HG02852 (cell line): Measurements from ENCODE around the gene NOX3.
"Not testable (repeated sequence)": the region's sequence is repeated elsewhere in the genome, so short reads cannot be mapped to it uniquely, and the experiment has no call there.

ENCODE experiments used
- ATAC-seq: cut with Tn5 transposase; IDR thresholded peaks from one replicate; pipeline ENCODE4 v1.9.1; 2021; ENCODE audit warnings: mild to moderate bottlenecking, moderate library complexity; ENCODE audit not compliant: unreplicated experiment

Gene NOX3

DNA sequence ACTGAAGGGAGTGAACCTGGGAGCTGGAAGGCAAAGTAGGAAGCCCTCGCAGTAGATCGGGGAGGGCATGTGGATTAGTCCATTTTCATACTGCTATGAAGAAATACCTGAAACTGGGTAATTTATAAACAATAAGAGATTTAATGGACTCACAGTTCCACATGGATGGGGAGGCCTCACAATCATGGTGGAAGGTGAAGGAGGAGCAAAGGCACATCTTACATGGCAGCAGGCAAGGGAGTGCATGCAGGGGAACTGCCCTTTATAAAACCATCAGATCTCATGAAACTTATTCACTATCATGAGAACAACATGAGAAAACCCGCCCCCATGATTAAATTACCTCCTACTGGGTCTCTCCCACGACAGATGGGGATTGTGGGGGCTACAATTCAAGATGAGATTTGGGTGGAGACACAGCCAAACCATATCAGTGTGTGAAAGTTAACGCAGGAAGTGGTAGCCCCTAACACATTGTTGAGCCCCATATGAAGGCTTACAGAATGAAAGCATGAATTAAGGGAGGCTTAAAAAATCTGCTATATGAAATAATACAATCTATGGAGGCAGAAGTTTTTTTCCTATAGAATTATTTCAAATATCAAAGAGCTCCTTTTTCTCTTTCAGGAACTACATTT lies 15.5 kb upstream of the NOX3 start:
- not testable (repeated sequence) for ATAC-seq

DNA sequence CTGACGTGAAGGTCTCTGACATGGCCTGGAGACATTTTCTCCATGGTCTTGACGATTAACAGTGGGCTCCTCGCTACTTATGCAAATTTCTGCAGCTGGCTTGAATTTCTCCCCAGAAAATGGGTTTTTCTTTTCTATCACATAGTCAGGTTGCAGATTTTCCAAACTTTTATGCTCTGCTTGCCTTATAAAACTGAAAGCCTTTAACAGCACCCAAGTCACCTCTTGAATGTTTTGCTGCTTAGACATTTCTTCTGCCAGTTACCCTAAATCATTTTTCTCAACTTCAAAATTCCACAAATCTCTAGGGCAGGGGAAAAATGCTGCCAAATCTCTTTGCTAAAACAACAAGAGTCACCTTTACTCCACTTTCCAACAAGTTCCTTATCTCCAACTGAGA lies 12.9 kb upstream of the NOX3 start:
- ATAC-seq, result not testable (repeated sequence)

DNA sequence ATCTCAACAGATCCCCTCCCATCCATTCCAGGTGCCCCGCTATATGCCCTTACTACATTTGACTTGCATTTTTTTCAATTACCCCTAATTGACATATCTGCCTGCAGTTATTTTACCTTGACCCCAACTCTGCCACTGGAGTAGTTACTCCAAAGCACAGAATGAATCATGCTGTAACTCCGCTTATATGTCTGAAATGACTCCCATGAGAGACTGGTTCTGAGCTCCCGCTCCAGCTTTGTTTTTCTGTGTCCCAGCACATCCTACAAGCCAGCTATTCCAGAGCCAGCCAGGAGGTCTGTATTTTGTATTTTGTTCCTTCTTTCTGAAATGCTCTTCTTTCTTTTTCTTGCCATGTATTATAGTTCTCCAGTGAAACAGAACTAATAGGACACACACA lies 10.9 kb upstream of the NOX3 start:
- ATAC-seq, result no peak

DNA sequence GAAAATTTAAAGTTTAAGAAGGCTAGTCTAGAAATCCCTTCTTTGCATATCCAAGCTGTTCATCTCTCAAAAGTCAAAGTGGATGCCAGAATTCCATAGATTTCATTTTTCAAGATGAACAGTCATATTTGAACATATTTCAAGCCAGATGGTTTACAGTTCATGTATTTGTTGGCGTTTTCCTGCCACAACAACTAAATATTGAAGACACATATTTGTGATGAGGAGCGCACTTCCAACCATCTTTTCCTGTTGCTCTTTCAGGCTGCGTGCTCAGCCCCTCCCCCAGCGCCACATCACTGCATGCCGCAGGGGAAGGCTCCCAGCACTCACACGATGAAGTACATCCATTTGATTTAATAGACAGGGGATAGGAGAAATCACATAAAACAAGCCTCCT lies 5.9 kb upstream of the NOX3 start:
- ATAC-seq, result no peak

DNA sequence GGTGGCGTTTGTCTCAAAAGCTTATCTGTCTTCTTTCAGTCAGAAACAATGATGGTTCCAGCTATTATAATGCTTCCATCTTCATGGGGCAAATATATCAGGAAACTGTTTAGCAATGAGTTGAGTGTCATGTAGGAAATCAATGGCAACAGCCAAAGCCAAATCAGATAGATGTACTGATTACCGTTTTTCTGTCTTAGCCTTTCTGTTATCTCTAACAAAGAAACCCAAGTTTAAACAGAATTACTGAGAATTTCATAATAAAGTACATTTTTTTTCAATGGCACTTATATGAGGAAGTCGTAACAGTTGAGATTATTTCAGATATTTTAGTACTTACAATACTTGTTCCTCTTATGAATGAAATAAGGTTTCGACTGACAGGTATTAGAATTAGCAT lies 1.2 kb downstream of the NOX3 start:
- ATAC-seq, result no peak

DNA sequence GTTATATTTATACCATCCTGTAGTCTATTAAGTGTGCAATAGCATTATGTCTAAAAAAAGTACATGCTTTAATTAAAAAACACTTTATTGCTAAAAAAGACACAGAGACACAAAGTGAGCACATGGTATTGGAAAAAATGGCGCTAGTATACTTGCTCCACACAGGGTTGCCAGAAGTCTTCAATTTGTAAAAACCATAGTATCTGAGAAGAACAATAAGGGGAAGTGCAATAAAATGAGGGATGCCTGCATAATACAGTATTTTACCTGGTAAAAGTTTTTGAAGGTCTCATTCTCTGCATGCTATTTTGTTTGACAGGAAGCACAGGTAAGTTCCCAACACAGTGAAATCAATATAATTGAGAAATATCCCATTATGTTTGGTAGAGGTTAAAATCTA lies 1.6 kb downstream of the NOX3 start:
- ATAC-seq, result no peak

DNA sequence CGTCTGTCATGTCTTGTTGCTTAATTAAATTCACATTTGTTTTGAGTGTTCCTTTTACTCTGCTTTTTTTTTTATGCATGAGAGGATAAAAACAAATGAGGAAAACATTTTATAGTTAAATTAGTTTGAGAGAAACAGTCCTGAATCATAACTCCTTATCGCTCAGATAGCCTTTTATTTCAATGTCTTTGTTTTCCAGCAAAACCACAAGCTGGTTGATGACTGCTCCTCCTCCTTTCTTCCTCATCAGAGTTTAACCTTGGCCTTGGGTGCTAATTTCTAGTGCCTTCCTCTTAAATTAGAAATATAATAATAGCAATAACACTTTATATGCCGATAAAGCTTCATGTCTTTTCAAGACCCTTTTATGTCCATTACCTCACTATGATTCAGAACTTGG lies 3.1 kb downstream of the NOX3 start:
- ATAC-seq, result no peak

DNA sequence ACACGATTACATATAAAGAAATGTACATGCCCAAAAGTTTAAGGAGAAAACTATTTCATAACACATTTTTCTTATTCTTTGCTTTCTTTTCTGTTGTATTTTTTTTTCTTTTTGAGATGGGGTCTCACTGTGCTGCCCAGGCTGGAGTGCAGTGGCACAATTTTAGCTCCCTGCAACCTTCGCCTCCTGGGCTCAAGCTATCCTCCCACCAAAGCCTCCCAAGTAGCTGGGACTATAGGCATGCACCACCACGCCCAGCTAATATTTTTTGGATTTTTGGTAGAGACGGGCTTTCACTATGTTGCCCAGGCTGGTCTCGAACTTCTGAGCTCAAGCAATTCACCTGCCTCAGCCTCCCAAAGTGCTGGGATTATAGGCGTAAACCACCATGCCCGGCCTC lies 4.1 kb downstream of the NOX3 start:
- not testable (repeated sequence) for ATAC-seq

DNA sequence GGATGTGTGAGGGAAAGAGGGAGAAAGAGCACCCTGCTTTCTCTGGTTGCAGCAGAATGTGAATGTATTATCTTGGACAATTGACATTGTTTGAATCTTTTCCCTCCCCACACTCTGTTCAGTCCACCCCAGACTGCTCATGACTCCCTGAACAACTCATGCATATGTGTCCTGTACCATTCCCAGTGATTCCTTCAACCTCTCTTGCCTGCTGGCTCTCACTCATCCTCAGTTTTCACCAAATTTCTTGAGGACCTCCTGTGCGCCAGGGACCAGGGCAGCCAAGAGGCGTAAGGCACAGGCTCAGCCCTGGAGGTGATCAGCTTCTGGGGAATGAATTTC lies 5.4 kb downstream of the NOX3 start:
- ATAC-seq, result no peak

DNA sequence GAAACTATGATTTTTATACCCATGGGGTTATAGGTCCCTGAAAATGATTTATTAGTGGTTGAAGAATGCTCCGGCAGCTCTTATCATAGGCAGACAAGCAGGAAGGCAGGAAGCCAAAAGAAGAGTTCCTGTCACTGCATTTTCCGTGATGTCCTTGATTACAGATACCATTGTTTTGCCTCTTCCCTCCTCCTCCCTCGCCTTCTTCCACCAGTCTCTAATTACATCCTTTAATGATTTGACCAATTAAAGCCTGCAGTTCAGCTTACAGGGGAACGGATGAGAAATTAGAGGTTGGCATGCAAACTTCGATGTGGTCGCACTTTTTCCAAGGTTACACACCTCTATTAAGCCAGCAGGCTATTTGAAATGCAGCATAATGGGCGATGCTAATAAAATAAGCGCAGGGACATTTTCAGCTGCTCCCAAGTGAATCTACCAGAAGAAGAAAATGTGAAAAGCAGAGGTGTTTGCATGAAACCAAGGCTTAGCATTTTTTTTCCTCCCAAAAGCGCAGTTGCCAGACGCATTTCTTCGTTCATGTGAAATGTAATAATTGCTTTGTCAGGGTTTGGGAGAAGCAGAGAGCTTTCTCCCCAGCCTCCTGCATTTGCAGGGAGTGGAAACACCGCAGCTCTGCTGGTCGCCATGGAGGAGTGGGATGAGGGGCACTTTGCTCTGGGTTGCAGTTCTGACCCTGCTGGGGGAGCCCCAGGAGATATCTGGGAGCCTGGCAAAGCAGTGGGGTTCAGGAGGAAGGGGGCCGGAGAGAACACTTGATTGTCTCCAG lies 6.0 kb downstream of the NOX3 start:
- no peak for ATAC-seq

DNA sequence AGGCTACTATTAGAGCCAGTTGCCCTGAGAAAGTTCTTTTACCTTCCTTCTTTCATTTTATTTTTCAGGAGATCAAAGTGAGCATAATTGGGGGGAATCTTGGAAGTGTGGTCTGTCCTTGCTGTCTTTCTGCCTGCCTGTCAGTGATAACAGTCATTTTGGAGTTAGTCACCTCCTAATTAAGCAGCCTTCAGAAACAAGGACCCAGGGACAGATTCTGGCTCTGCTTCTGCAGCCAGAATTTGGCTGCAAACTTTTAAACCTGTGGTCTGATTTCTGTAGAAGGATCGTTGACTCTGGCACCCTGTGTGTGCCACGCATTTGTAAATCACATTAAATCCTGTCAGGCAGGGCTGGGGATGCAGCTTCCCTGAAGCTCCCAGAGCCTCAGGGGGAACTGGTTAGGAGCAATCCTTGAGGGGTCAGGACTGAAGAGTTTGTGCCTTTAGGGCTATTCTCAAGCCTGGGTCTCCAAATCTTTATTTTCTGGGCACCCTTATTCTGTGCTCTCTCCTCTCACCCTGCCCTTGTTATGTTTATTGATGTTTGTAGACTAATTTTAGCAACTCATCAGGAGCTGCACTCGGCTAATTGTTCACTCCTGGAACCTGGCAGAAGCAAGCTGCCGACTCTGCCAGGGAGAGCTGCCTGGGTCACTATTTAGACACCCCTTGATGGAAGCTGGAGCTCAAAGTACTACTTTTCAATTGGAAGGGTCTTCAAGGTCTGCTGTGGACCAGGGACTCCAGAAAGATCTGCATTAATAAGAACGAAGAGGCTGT lies 6.8 kb downstream of the NOX3 start:
- no peak for ATAC-seq

DNA sequence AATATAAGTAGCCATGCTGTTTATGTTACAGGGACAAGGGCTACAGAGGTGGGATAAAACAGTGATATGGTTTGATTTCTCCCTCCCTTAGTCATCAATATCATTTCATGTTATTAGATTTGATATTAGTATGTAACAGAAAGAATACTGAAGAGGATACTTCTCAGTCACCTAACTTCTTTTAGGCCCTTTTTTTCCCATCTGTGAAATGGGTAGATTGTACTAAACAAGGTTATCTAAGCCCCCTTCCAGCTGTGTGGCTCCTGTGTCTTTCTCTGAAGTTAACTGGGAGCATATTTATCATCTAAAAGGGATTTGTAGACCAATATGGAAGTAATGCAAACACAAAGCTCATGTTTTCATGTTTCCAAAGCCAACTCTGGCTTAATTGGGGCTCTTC lies 7.7 kb downstream of the NOX3 start:
- no peak for ATAC-seq

DNA sequence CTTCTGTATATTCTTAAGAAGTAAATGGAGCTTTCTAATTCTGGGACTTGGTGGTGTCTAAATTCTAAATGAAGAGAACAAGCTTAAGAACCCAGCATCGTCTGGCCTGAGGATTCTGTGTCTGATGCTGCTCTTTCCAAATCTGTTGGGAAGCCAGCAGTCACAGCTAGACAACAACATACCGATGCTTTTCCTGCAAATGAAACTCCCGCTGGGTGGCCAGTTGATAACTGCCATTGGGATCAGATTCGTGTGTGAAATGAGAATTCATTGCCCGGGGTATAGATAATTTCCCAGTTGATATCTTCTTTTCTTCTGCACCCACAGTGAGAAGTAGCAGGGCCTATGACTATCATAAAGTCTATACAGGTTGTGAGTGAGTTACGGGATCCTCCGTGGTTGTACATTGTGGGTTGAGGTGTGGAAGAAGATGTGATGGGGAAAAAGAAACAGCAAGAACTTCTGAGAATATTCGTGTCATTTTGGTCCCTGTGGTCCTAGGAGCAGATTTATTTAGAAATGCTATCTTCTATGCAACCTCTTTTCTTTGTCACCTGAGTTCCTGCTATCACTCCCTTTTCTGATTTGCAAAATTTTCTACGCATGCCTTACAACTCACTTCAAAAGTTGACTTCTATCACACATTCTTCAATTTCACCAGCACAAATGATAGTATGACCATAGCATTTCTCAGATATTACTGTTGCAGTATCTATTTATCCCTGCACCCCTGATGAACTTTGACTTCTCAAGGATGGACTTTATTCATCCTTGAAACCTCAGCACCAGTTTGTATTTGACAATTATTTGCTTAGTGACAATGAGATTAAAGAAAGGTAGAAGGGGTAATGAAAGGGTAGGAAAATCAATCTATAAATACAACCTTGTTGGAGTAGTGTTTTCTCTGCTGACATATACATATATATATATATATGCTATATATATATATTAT lies 10.4 kb downstream of the NOX3 start:
- ATAC-seq, result no peak

DNA sequence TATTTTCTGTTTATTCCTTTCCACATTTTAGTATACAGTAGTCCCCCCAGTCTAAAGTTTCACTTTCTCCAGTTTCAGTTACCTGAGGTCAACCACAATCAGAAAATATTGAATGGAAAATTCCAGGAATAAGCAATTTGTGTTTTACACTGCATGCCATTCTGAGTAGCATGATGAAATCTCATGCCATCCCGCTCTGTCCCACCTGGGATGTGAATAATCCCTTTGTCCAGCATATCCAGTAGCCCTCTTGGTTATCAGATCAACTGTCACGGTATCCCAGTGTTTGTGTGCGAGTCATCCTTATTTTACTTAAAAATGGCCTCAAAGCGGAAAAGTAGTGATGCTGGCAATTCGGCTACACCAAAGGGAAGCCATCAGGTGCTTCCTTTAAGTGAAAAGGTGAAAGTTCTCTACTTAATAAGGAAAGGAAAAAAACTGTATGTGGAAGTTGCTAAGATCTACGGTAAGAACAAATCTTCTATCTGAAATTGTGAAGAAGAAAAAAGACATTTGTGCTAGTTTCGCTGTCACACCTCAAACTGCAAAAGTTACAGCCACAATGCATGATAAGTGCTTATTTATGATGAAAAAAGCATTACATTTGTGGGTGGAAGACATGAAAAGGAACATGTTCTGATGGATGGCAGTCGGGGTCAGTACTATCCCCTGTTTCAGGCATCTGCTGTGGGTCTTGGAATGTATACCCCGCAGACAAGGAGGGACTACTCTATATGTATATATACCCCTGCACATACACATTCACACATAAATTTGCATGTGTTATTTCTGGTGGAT lies 11.3 kb downstream of the NOX3 start:
- no peak for ATAC-seq

DNA sequence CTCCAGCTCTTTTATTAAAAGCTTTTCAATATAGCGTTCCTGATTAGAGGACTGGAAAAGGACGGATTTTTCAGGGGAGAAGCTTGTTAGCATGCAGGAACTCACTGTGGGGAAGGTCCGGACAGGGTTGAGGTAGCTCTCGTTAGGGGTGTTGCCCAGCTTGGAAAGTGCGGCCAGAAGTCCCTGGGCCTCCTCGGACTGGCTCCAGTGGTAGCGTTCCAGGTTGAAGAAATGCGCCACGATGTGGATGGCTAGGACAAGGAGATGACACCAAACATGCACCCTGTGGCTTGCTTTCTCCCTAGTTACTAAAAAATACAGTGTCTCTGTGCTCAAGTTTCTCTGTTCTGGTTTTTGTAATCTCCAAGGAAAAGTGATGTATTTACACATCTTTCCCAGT lies 12.5 kb downstream of the NOX3 start:
- no peak for ATAC-seq

DNA sequence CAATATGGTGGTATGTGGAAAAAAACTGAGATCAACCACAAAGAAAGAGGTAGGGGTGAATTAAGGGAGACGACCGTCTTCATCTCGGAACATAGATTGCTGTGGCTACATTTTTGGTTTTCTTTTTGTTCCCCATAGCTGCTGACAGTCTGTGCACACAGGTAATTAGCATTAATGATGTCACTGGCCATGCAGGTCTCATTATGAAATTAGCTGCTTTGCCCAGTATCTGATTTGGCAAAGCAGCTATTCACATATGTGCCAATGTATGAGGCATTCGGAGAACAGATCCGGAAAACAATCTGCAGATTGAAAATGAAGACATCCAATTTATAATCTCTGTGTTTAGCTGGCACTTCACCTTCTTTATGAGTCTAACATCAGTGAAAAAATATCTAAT lies 13.1 kb downstream of the NOX3 start:
- ATAC-seq, result no peak

DNA sequence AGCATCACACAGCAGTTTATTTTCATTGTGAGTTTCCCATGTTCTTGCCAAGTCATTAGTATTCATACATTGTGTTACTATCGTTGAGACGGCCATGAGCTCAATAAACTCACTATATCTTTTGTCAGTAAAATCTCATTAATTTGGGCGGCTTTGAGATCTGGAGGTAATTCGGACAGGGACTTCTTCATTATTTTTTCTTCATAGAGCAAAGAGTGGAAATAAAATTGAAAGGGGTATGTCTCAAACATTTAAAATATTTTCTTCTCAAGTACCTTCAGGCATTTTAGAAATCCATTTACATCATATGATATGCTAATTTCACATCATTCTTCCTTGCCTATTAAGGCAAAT lies 14.6 kb downstream of the NOX3 start:
- no peak for ATAC-seq

DNA sequence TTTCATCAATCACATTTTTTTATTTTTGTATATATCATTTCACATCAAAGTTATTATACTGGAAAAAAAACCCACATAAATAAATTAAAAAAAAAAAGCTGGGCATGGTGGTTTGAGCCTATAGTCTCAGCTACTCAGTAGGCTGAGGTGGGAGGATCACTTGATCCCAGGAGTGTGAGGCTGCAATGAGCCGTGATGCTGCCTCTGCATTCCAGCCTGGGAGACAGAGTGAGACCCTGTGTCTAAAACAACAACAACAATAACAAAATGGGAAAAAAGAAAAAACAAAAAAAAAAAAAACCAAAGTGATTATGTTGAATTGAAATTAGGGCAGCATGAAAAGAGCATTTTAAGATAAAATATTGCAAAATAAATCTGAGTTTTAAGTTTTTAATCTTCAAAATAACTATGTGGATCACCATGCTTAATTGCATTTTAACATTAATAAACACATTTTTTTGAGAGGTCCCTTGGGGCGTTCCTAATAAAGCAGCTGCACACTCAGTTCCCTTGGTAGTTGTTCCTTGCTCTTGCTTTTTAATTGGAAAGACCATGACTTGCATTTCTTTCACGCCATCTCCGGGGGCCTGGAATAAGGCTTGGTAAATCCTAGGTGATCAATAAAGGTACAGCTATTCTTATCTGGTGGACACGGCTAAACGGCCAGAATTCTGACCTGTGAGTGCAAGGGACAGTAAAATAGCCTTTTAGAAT lies 15.1 kb downstream of the NOX3 start:
- ATAC-seq, result no peak

DNA sequence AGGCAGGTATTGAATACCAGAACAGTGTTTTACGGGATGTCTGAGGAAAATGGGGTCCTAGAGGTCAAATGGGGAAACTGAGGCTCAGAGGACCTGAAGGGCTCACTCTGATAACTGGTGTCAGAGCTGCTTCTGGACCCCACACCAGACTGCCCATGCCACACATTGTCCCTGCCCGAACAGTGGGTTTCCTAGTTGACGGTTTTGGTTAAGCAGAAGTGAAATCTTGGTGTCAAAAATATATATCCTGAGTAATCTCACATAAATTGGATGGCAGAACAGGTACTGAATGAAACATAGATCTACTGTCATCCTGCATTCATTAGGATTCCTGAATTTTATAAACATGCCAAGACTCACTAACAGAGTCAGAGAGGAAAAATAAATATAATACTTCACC lies 16.3 kb downstream of the NOX3 start:
- no peak for ATAC-seq
